NCI-H2196 treated with DMSO at 0.1 percent for 48 hours (cell line): ENCODE measurements around the gene VWA5B1.

Source experiments
- DNase-seq: peaks from one replicate; lab custom pipeline; 2025; ENCODE audit not compliant: unreplicated experiment; lab: John Stamatoyannopoulos, UW

Gene VWA5B1

DNA sequence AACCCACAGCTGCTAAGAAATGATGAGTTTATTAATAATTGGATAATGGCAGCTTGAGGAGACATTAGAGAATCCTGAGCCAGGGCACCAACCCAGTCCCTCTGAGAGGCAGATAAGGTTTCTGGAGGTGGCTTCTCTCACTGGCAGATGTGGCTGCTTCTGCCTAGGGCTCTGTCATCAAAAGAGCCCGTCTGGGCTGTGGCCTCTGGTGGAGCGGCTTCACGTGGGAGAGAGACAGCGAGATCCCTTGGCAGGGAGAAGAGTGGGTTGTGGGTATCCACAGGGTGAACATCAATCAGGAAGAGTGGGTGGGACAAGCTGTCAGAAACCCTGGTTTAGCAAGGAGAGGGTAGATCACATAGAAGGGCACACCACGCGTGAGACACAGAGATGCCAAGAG, 30.0 kb downstream of the VWA5B1 start:
- DNase-seq = no peak

DNA sequence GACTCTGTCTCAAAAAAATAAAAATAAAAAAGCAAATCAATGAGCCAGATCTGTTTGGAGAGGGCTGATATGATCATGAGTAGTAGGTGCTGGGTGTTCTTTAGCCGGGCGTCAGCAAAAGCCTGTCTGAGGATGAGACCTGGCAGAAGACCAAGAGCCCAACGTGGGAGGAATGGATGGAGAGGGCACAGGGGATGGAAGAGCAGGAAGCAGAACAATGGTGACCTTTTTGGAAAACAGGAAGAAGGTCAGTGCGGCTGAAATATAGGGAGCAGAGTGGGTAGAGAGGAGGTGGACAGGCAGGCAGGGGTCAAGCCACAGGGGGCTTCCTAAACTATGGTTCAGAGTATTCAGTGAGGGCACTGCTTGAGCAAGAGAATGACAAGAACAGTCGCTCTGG, 30.9 kb downstream of the VWA5B1 start:
- no peak for DNase-seq

DNA sequence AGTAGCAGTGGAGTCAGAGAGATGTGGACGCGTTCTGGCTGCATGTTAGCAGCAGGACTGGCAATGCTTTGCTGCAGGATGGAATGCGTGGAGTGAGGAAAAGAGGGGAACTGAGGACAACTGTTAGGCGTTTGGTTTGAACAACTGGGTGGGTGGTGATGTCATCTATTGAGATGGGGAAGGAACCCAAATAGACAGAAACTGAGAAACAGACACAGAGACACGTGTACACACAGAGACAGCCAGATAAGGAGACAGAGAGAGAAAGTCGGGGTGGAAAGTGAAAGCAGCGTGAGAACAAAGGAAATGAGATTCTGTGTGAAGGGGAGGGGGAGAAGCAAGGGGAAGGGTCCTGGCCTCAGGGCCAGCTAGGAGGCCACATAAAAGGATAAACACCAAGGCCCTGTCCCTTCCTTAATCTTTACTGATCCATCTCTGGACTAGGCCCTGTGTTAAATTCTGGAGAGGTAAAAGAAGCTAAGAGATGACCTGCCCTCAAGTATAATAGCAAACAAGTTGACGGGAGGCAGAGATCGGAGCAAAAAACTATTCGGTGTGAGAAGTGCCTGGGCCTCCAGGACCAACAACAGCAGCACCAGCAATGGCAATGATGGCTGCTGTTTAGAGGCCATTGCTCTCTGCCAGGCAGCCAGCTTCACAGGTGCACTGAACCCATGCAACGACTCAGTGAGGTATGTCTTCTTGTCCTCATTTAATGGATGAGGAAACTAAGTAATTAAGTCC, 31.6 kb downstream of the VWA5B1 start:
- no peak for DNase-seq

- no peak for DNase-seq
These were observed 32.3 kb downstream of the VWA5B1 start for GRCh38 chr1:20322825-20323612.

DNA sequence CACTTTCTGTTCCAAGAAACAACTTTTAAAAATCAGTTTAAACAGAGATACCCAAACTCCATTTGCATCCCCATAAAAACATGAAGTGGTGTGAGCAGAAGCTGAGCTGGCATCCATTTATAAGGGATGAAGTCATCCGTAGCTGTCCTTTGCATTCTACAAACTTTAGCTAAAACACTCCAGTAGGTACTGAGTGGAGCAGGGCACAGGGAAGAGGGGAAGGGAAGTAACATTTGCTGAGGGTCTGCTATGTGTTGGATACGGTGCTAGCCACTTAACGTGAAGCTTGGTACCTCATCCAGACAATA, 32.9 kb downstream of the VWA5B1 start:
- DNase-seq = no peak

- DNase-seq = no peak
These were observed 34.2 kb downstream of the VWA5B1 start for GRCh38 chr1:20324704-20325406.

DNA sequence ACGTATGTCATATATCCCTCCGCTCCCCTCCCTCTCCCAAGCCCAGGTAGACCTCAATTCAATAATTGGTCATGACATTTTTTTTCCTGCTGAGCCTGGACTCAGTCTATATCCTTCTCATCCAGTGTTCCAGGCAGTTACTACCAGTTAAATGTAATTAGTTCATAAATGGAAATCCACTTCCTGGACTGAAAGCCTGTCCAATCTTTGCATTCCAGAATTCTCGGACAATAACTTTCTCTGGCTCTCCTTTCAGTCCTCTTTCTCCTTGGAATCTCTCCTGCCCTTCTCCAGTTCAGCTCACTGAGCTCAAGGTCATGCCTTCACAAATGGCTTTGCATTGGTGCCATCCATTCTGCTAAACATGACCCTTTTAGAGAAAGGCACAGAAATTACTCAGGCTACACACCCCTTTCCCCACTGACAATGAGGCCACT, 34.8 kb downstream of the VWA5B1 start:
- DNase-seq = no peak

- peak; percentile 33 for DNase-seq
These were observed 35.3 kb downstream of the VWA5B1 start for GRCh38 chr1:20325844-20326420.

- DNase-seq = no peak
These were observed 36.8 kb downstream of the VWA5B1 start for GRCh38 chr1:20327467-20327866.

- DNase-seq = no peak
These were observed 37.5 kb downstream of the VWA5B1 start for GRCh38 chr1:20328201-20328600.

DNA sequence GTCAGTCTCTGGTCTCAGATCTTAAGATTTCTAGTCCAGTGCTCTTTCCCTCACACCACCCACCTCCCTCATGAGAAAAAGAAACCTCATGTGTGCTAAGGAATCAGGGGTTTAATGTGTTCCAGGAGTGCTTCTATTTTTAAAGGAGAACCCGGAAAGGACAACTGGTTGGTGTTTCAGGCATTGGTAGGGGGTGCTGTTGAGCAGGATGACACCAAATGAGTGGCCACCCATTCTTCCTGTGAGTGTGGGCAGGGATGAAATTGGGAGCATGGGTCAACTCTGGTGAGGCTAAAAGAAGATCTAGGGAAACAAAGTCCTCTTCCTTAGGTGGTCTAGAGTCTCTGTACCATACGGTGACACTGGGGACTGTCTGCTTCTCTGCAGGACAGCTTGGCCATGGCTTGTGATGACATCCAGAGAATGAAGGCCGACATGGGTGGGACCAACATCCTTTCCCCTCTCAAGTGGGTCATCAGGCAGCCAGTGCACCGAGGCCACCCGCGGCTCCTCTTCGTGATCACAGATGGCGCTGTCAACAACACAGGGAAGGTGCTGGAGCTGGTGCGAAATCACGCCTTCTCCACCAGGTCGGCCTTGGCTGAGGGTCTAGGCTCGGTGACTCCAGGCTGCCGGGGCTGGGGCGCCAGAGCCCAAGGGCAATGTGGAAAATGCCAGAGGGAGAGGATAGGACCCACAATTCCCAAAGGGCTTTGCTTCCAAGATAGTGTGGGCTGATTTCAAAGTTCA, 39.3 kb downstream of the VWA5B1 start:
- DNase-seq = no peak

DNA sequence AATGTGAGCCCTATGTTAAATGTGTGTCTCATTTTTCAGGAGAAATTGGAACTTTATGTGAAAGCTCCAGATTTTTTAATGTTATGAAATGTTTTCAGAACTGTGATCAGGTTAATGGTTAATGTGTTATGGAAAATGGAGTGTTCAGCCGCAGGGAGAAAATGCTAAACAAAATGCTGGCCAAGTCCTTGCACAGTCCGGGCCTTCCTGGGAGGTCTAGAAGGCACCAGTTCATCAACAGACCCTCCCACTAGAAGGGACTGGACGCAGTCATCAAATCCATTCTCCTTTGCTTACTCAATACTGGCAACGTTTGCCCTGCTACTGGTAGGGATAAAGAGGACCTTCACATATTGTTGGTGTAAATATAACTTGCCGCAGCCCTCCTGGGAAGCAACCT, 43.4 kb downstream of the VWA5B1 start:
- DNase-seq = no peak

DNA sequence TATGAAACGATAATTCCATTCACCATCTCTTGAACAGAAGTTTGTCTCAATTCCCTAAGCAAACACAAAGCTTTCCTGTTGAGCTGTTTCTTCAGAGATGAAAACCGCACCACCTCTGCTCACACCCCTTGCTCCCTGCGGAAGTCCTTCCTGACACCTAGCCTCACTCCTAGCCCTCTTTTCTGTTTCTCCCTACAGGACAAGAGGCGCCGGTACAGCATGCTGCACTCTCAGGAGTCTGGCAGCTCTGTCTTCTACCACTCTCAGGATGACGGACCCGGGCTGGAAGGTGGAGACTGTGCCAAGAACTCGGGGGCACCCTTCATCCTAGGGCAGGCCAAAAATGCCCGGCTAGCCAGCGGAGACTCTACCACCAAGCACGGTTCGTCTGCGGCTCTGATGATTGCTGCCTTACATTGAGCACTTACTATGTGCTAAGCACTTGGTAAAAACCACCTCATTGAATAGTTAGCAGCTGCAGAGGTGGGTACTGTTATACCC, 45.5 kb downstream of the VWA5B1 start:
- no peak for DNase-seq

DNA sequence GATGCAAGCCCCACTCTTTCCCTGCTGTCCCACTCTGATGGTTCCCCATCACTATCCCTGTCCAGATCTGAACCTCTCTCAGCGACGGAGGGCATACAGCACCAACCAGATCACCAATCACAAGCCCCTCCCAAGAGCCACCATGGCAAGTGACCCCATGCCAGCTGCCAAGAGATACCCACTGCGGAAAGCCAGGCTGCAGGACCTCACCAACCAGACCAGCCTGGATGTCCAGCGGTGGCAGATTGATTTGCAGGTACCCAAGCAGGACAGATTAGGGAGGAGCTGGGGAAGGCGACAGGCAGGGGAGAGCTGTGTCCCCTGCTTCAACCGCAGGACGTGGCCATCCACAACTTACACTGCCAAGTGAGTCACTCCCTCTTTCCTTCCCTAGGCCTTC, 46.9 kb downstream of the VWA5B1 start:
- DNase-seq = no peak

DNA sequence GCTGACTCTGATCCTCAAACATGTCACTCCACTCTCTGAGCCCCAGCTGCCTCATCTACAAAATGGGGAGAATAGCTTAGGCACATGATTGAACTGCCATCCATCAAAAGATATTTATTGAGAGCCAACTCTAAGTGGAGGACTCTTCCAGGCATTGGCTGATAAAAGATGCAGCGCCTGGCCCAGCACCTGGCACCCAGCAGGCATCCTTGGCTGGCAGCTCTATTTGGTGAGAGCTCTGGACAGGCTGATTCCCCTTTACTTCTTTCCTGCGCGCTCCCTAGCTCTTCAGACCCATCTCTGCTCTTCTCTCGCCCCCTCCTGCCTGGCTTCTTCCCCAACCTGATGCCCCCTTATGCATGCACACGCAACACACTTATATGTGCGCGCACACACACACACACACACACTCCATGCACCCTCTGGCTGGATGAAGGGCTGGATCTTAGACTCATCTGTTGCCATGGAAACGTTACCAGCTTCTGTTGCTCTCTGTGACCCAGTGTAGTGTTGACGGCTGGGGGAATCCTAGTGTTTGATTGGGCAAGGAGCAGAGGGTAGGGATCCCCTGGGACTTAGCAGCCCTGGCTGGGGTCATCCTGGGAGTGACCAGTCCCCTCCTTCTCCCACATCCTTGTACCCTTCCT, 49.3 kb downstream of the VWA5B1 start:
- no peak for DNase-seq

DNA sequence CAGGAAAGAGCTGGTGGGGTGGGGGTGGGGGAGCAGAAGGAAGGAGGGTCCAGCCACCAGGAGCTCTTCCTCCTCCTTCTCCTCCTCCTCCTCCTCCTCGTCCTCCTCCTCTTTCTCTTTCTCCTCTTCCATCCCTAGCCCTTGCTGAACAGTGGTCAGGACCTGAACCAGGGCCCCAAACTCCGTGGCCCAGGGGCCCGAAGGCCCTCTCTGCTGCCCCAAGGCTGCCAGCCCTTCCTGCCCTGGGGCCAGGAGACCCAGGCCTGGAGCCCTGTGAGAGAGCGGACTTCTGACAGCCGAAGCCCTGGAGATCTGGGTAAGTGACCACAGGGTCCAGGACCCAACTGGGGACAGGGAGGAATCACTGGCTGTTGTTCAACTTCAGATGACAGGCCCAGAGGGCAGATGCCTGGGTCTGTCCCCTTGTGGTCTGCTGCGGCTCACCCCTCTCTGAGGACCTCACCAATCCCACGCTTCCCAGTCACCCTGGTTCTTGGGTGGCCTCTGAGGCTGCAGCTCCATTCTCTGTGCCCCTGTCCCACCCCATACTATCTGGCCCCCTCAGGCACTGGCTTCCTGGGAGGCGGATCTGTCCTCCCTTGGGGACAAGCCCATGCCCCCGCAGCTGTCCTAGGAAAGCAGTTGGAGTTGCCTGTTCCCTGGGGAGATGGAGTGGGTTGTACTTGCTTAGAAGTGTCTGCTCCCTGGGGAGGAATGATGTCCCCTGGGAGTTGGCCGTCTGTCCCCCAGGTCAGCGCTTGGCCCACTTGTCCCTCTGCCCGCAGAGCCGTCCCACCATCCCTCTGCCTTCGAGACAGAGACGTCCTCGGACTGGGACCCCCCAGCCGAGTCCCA, 51.8 kb downstream of the VWA5B1 start:
- DNase-seq = no peak

DNA sequence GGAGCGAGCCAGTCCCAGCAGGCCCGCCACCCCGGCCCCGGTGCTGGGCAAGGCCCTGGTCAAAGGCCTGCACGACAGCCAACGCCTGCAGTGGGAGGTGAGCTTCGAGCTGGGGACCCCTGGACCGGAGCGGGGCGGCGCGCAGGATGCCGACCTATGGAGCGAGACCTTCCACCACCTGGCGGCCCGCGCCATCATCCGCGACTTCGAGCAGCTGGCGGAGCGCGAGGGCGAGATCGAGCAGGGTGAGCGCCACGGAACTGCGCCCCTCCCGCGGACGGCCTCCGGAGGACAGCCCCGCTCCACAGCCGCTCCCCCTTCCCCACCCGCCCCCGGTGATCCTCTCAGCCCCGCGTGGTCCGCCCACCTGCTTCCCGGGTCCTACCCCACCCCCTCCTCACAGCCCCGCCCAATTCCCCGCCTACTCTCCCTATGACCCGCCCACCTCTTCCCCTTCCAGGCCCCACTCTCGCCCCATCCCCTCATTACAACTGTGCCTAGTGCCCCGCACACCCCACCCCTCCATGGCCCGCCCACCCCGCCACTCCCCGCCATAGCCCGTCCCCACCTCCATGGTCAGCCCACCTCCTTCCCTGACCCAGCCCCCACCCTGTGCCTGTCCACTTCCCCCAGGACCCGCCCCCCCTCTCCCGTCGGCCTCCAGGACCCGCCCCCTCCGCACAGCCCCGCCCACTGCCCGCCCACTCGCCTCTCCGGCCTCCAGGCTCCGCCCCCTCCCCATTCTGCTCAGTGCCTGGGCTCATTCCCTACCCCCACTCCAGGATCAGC, 52.7 kb downstream of the VWA5B1 start:
- DNase-seq = no peak

DNA sequence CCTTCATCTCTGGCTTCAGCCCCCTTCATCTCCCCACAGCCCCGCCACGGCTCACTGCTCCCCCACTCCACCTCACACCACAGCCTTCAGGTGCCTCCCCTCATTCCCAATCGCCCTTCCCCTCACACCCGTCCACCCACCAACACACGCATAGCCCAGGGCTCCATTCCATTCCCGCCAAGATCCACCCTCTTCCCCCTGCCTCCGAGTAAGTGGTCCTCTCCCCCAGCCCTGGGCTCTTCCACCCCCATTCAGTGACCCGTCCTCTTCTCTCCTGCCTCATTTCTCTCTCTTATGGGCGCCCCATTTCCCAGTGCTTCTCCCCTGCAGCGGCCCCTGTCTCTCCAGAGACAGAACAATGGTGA, 53.2 kb downstream of the VWA5B1 start:
- no peak for DNase-seq

- no peak for DNase-seq
These were observed 54.1 kb downstream of the VWA5B1 start for GRCh38 chr1:20344738-20345137.
